Measurements from ENCODE around the gene TTC1. TPM values are rescaled to one million over a fixed set of nuclear protein-coding genes. Genes with fewer than 3 reads are reported as not detected.

TTC1 gene
- total RNA-seq, 2 experiments from 2014 or later: 46.9 to 57.2 TPM

DNA sequence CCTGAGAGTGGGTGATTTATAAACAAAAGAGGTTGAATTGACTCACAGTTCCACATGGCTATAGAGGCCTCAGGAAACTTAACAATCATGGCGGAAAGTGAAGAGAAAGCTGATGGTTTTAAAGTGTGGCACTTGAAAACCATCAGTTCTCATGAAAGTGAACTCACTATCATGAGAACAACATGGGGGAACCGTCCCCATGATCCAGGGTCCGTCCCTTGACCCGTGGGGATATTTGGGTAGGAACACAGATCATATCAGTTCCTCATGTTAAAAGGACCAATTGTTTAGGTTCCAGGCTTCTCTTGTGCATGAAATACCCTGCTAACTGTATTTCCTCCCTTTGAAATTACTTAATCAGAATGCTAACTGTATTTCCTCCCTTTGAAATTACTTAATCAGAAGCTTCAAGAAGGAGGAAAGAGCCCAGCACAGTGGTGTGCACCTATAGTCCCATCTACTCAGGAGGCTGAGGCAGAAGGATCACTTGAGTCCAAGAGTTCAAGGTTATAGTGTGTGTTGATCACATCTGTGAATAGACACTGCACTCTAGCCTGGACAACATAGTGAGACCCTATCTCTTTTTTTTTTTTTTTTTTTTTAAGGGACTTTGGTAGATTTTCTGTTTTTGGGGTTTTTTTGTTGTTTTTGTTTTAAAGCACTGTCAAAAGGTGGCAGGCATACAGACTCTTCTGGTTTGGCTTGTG is 24.8 kb downstream of the TTC1 start:
- no peaks in the 10 kb centered on the region for H3K9me3 Mint-ChIP-seq
- H3K4me3 Mint-ChIP-seq: no peak overlapping the region
- peaks cover 18% of the 10 kb centered on the region for H3K4me1 Mint-ChIP-seq
- no peak overlapping the region for H3K27ac Mint-ChIP-seq
- H3K27me3 Mint-ChIP-seq: no peaks in the 10 kb centered on the region
- ChIA-PET POLR2A (no interaction called here), CTCF (interaction anchor here (0.7 to 1.5 kb wide), 4 partner anchors 7 to 311 kb away, joined by 4 to 7 read pairs (median 4); no protein-coding TSS in a partner anchor)
- no peak for DNase-seq
- H3K36me3 Mint-ChIP-seq (ENCODE audit: low read depth): peaks cover 57% of the 10 kb centered on the region

DNA sequence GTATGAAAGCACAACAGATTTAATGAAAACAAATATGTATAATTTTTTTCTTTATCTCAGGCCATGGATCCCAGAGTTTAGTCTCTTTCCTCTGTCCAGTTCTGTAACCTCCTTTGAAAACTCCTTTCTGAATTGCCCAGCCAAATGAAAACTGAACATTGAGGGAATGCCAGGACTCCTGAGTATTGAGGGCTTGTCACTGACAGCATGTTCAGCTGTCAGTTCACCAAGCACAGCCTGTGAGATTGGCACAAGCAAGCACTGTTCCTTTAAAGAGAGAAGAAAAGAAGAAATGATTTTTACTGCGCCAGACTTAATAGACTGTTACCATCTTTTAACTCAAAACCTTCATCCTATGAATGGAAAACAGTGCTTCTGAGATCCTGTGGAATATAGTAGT is 27.3 kb downstream of the TTC1 start:
- Mint-ChIP-seq H3K4me3 (no peak overlapping the region), H3K9me3 (no peaks in the 10 kb centered on the region), H3K36me3 (ENCODE audit: low read depth) (peaks cover 51% of the 10 kb centered on the region), H3K4me1 (peaks cover 14% of the 10 kb centered on the region), H3K27ac (no peak overlapping the region), H3K27me3 (no peaks in the 10 kb centered on the region)
- ChIA-PET POLR2A (no interaction called here), CTCF (interaction anchor here (0.9 kb wide), 1 partner anchor 45 kb away, joined by 3 read pairs; no protein-coding TSS in a partner anchor)
- no peak for DNase-seq

GRCh38 chr5:160036884-160037283 is 27.9 kb downstream of the TTC1 start:
- CTCF ChIA-PET: interaction anchor here (0.7 to 0.9 kb wide), 3 partner anchors 11 to 46 kb away, joined by 3 read pairs; no protein-coding TSS in a partner anchor
- peaks cover 14% of the 10 kb centered on the region for H3K4me1 Mint-ChIP-seq
- no peaks in the 10 kb centered on the region for H3K9me3 Mint-ChIP-seq

DNA sequence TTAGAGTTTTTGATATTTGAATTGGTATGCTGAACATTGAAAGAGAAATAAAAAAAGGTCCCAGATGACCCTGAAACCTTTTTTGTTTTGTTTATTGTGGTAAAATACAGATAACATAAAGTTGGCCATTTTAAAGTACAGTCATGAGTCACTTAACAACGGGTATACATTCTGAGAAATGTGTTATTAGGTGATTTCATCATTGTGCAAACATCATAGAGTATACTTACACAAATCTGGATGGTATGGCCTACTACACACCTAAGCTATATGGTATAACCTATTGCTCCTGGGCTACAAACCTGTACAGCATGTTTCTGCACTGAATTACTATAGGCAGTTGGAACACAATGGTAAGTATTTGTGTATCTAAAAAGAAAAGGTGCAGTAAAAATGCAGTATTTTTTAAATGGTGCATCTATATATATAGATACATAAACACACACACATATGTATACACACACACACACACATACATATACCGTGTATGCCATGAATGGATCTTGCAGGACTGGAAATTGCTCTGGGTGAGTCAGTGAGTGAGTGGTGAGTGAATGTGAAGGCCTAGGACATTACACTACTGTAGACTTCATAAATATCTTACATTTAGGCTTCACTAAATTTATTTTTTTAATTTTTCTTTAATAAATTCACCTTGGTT is 31.0 kb downstream of the TTC1 start:
- ChIA-PET CTCF (interaction anchor here (1.0 to 1.4 kb wide), 3 partner anchors 15 to 79 kb away, joined by 4 to 6 read pairs (median 4); partner anchors contain the start of gene PWWP2A), POLR2A (no interaction called here)
- H3K27me3 Mint-ChIP-seq: no peaks in the 10 kb centered on the region
- no peak overlapping the region for H3K27ac Mint-ChIP-seq
- H3K4me1 Mint-ChIP-seq: peaks cover 11% of the 10 kb centered on the region
- no peak overlapping the region for H3K4me3 Mint-ChIP-seq
- no peaks in the 10 kb centered on the region for H3K9me3 Mint-ChIP-seq
- H3K36me3 Mint-ChIP-seq (ENCODE audit: low read depth): peaks cover 38% of the 10 kb centered on the region
- DNase-seq: no peak

More at GRCh38 chr5:160036884-160037283, 27.9 kb downstream of the TTC1 start:
- Mint-ChIP-seq H3K36me3 (ENCODE audit: low read depth) (peaks cover 51% of the 10 kb centered on the region), H3K27me3 (no peaks in the 10 kb centered on the region), H3K4me3 (no peak overlapping the region), H3K27ac (no peak overlapping the region)
- POLR2A ChIA-PET: no interaction called here
- DNase-seq: no peak

- ChIA-PET CTCF (interaction anchor here (1.0 to 1.4 kb wide), 3 partner anchors 16 to 78 kb away, joined by 4 to 6 read pairs (median 4); partner anchors contain the start of gene PWWP2A), POLR2A (no interaction called here)
- H3K27ac Mint-ChIP-seq: no peak overlapping the region
Measured at GRCh38 chr5:160040471-160040835, 31.5 kb downstream of the TTC1 start.

GRCh38 chr5:160042671-160043070 is 33.7 kb downstream of the TTC1 start:
- ChIA-PET POLR2A (no interaction called here), CTCF (interaction anchor here (0.9 kb wide), 1 partner anchor 12 kb away, joined by 3 read pairs; no protein-coding TSS in a partner anchor)
- peaks cover 4% of the 10 kb centered on the region for H3K4me1 Mint-ChIP-seq
- DNase-seq: no peak
- no peak overlapping the region for H3K4me3 Mint-ChIP-seq
- no peak overlapping the region for H3K27ac Mint-ChIP-seq
- peaks cover 28% of the 10 kb centered on the region for H3K36me3 Mint-ChIP-seq (ENCODE audit: low read depth)
- H3K9me3 Mint-ChIP-seq: no peaks in the 10 kb centered on the region
- H3K27me3 Mint-ChIP-seq: no peaks in the 10 kb centered on the region

More at GRCh38 chr5:160040471-160040835, 31.5 kb downstream of the TTC1 start:
- peaks cover 6% of the 10 kb centered on the region for H3K4me1 Mint-ChIP-seq
- H3K27me3 Mint-ChIP-seq: no peaks in the 10 kb centered on the region
- no peaks in the 10 kb centered on the region for H3K9me3 Mint-ChIP-seq
- DNase-seq: no peak
- H3K4me3 Mint-ChIP-seq: no peak overlapping the region
- H3K36me3 Mint-ChIP-seq (ENCODE audit: low read depth): peaks cover 34% of the 10 kb centered on the region

GRCh38 chr5:160044391-160044804 is 35.5 kb downstream of the TTC1 start:
- no peak overlapping the region for H3K27ac Mint-ChIP-seq
- H3K4me1 Mint-ChIP-seq: peaks cover 4% of the 10 kb centered on the region
- H3K9me3 Mint-ChIP-seq: no peaks in the 10 kb centered on the region
- H3K27me3 Mint-ChIP-seq: no peaks in the 10 kb centered on the region
- peaks cover 27% of the 10 kb centered on the region for H3K36me3 Mint-ChIP-seq (ENCODE audit: low read depth)
- no peak overlapping the region for H3K4me3 Mint-ChIP-seq
- CTCF ChIA-PET: no interaction called here
- no peak for DNase-seq
- POLR2A ChIA-PET: no interaction called here

GRCh38 chr5:160044967-160045366 is 36.0 kb downstream of the TTC1 start:
- no peak overlapping the region for H3K4me3 Mint-ChIP-seq
- peaks cover 4% of the 10 kb centered on the region for H3K4me1 Mint-ChIP-seq
- H3K27me3 Mint-ChIP-seq: no peaks in the 10 kb centered on the region
- DNase-seq: no peak
- H3K27ac Mint-ChIP-seq: no peak overlapping the region
- peaks cover 32% of the 10 kb centered on the region for H3K36me3 Mint-ChIP-seq (ENCODE audit: low read depth)
- H3K9me3 Mint-ChIP-seq: no peaks in the 10 kb centered on the region
- POLR2A ChIA-PET: no interaction called here
- CTCF ChIA-PET: interaction anchor here (0.6 to 1.1 kb wide), 3 partner anchors 10 to 69 kb away, joined by 3 read pairs; no protein-coding TSS in a partner anchor

DNA sequence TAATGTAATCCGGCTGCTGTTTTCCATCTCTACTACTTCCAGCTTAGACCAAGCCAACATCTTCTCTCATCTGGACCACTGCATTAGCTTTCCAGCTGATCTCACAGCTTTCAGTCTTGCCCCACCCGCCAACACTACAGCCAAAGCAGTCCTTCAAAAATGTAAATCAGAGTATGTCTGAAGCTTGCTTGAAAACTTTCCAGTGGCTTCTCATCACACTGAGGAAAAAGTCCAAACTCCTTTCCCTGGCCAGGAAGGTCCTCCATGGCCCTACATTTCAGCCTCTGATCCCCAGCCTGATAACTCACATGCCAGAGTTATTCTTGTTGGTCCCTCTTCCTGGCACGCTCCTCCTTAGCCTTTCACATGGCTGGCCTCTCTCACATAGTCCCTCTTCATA is 38.5 kb downstream of the TTC1 start:
- H3K9me3 Mint-ChIP-seq: no peaks in the 10 kb centered on the region

GRCh38 chr5:160048131-160048530 is 39.2 kb downstream of the TTC1 start:
- Mint-ChIP-seq H3K27ac (no peak overlapping the region), H3K4me1 (peaks cover 4% of the 10 kb centered on the region), H3K9me3 (no peaks in the 10 kb centered on the region), H3K27me3 (no peaks in the 10 kb centered on the region), H3K4me3 (no peak overlapping the region), H3K36me3 (ENCODE audit: low read depth) (peaks cover 47% of the 10 kb centered on the region)
- CTCF ChIA-PET: interaction anchor here (0.6 kb wide), 1 partner anchor 922 kb away, joined by 5 read pairs; no protein-coding TSS in a partner anchor
- POLR2A ChIA-PET: no interaction called here
- no peak for DNase-seq

More for the DNA sequence above, 38.5 kb downstream of the TTC1 start:
- ChIA-PET POLR2A (no interaction called here), CTCF (interaction anchor here (1.2 kb wide), 1 partner anchor 21 kb away, joined by 3 read pairs; no protein-coding TSS in a partner anchor)
- Mint-ChIP-seq H3K27ac (no peak overlapping the region), H3K36me3 (ENCODE audit: low read depth) (peaks cover 41% of the 10 kb centered on the region), H3K27me3 (no peaks in the 10 kb centered on the region), H3K4me3 (no peak overlapping the region), H3K4me1 (peaks cover 4% of the 10 kb centered on the region)
- DNase-seq: no peak

GRCh38 chr5:160049099-160049498 is 40.2 kb downstream of the TTC1 start:
- Mint-ChIP-seq H3K4me3 (no peak overlapping the region), H3K27ac (no peak overlapping the region), H3K36me3 (ENCODE audit: low read depth) (peaks cover 50% of the 10 kb centered on the region), H3K27me3 (no peaks in the 10 kb centered on the region), H3K9me3 (no peaks in the 10 kb centered on the region), H3K4me1 (peaks cover 2% of the 10 kb centered on the region)
- ChIA-PET POLR2A (no interaction called here), CTCF (interaction anchor here (0.6 to 1.6 kb wide), 4 partner anchors 15 to 93 kb away, joined by 3 to 7 read pairs (median 4); no protein-coding TSS in a partner anchor)
- DNase-seq: no peak

GRCh38 chr5:160054047-160054446 is 45.1 kb downstream of the TTC1 start:
- Mint-ChIP-seq H3K4me1 (no peaks in the 10 kb centered on the region), H3K36me3 (ENCODE audit: low read depth) (peaks cover 49% of the 10 kb centered on the region), H3K27me3 (no peaks in the 10 kb centered on the region), H3K27ac (no peak overlapping the region), H3K4me3 (no peak overlapping the region), H3K9me3 (no peaks in the 10 kb centered on the region)
- ChIA-PET POLR2A (no interaction called here), CTCF (interaction anchor here (1.0 to 1.1 kb wide), 3 partner anchors 9 to 19 kb away, joined by 3 read pairs; no protein-coding TSS in a partner anchor)
- DNase-seq: no peak

DNA sequence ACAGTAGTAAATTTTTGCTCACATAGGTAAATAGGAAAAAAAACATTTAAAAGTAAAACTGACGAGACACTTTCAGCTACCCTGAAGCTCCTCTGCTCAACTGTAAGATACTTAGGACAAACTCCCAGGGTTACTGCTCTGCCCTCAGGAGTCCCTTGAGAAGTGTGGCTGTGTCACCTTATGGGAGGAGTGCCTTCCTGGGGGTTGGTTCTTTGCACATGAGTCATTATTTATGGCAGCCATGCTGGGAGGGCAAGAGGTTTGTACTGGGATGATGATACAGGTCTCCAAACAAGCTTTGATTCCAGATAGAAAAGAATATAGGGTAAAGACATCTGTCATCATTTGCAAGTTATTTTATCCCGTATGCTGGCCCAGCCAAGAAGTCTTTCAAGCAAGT is 45.9 kb downstream of the TTC1 start:
- Mint-ChIP-seq H3K9me3 (no peaks in the 10 kb centered on the region), H3K27ac (no peak overlapping the region), H3K36me3 (ENCODE audit: low read depth) (peaks cover 46% of the 10 kb centered on the region), H3K27me3 (no peaks in the 10 kb centered on the region), H3K4me3 (no peak overlapping the region), H3K4me1 (no peaks in the 10 kb centered on the region)
- POLR2A ChIA-PET: no interaction called here
- CTCF ChIA-PET: interaction anchor here (1.0 to 1.1 kb wide), 3 partner anchors 9 to 18 kb away, joined by 3 read pairs; no protein-coding TSS in a partner anchor
- DNase-seq: no peak

Data from activated CD4-positive, alpha-beta T cell treated with anti-CD3 and anti-CD28 coated beads, Interleukin-2, amount 10 ng/mL, durations not matched to agents 7 days and 5 days (primary cell).